HG03521 (cell line): ENCODE data around the gene ITPA.
A peak's percentile ranks its signal among the peaks of the same experiment; 100 is the strongest.
"Not testable (repeated sequence)": the region's sequence is repeated elsewhere in the genome, so short reads cannot be mapped to it uniquely, and the experiment has no call there.

Experiments used
- ATAC-seq: cut with Tn5 transposase; IDR thresholded peaks from one replicate; pipeline ENCODE4 v1.9.1; 2021; ENCODE audit warnings: mild to moderate bottlenecking, moderate library complexity; ENCODE audit not compliant: unreplicated experiment

ITPA gene

DNA sequence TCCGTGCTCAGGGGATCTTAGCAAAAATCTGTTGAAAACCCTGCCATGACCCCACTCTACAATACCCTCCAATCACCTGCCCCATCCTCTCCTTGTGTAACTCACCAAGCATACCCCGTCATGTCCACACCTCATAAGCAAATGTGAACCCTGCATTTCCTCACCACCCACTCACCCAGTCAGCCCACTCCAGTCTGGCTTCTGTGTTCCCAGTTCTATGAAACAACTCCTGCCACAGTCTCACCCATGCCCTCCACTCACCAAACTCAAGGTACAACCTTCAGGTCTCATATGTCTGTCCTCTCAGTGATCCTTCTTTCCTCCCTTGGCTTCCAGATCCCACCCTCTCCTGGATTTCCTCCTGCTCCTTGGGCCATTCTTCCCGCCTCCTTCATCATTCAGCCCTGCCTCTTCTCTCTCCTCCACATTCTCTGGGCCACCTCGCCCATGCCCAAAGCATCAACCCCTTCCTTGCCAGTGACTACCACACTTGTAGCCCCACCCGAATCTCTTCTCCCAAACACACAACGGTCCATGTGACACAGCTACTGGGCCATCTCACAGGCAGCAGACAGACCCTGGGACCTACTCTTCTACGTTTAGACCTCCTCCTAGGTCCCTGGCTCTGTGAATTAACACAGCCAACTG lies 13.6 kb upstream of the ITPA start:
- ATAC-seq = no peak

DNA sequence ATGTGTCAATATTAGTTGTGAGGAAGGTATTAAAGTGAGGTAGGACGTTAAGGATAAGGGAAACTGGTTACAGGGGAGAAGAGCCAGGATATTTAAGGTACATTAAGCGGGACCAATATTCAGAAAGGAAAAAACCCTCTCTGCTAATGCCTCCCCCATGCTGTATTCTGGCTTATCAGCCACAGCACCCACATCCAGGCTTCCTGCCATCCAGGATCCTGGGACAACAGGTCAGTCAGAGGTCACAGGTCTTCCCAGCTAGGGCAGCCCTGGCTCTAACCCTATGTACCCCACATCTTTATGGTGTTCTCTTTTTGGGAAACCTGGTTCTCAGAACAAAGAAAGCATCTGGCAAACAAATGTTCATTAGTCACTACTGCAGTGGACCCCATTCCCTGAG lies 10.1 kb upstream of the ITPA start:
- no peak for ATAC-seq

DNA sequence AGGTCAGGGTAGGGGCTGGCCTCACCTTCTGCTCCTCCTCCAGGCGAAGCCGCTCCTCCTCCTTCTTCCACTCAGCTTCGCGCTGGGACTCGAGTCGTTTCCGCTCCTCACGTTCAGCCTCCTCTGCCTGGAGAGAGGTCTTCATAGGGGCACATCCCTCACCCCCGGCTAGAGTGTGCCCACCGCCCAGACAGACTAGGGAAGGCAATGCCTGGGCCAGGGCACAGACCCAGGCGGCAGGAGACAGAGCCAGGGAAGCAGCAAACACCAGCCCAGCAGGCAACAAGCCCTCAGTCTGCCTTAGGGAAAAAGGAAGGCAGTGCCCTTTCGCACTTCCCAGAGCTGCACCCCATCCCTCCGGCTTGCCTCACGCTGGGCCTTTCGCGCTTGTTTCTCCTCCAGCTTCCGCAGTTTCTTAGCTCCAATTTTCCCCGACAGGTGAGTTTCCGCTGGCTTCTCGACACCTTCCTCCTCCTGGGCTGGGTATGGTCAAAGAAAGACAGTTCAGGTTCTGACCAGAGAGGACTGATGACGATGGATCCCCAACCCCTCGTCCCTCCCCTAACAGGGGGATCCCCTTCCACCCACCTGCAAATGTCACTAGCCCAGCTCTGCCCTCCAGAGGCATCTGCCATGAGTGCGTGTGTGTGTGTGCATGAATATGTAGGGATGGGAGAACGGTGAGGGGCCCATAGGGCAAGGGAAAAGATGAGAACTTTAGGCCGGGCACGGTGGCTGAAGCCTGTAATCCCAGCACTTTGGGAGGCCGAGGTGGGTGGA lies 9.1 kb upstream of the ITPA start:
- no peak for ATAC-seq

DNA sequence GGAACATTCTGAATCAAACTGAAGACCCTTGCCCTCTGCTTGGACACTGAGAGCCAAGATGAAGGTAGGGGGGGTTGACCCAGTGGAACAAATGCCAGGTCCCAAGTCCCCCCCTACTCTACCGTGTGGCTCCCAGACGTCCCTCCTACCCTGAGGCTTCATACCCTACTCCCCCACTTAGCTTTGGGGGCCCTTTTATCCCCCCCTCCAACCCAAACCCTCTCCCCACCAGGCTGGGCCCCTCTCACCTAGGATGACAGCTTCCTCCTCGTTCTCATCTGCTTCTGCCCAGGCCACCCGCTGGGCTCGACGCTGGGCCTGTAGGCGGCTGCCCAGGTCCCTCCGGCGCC lies 6.4 kb upstream of the ITPA start:
- no peak for ATAC-seq

DNA sequence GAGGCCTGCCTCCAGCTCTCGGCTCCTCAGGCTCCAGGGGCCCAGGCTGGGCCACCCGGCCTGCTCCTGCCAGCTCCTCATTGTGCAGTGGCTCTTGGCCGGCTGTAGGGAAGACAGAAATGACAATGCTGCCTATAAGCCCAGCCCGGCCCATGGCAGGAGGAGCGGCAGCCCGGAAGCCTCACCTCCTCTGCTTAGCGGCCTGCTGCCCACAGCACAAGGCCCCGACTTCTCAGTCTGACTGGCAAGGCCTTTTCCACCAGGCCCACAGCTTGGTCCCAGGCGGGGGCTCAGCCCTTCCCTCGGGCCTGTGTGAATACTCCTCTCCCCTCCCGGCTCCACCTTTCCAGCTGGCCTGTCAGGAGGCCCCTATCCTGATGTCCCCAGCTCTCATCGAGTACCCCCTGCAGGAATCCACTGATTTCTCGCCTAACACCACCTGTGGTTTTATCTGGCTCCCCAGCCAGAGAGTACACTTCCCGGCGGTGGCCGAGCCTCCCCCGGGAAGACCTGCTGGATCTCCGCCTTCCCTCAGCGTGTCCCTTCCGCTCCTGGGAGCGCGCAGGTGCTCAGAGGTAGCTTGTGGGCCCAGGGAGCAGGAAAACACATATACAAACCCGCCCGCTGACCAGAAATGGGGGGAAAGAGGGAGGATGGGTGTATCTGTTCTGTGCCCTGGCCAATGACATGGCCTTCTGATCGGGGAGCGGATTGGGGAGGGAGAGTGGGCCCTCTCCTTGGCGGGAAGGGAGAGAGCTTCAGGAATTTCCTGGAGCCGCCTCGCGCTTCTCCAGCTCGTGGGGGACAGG lies 5.8 kb upstream of the ITPA start:
- ATAC-seq = peak; percentile 5

DNA sequence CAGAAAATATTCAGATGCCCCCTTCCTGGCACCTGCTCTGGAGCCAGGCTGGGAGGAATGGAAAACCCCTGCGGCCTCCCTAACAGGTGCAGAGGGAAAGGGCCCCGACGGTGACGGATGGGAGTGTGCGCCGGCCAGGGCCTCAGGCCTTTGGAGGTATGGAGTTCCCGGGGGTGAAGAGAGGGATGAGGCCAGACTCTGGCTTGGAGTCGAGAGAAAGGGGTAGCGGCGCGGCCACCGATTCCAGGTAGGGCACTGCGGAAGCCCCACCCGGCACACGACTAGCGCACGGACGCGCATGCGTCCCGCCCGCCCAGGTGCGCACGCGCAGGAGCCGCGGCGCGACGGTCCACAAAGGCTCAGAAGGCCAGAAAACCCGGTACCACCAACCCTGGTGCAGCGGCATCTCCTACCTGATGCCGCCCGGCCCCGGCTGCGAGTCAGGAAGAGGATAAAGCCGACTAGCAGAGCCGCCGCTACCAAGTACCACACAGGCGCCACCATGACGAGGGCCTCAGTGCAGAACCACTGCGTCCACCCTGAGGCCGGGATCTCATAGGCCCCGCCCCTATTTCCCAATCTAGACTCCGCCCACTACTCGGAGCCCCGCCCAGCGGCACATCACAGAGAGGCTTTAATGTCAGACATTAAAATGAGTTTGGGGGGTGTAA lies 5.0 kb upstream of the ITPA start, which contains the start of gene DDRGK1:
Gene DDRGK1 (minus strand): TSS at position 559 of the 671 bp plus-strand sequence. CDS start 55 bp downstream, at position 504.
- peak; percentile 72 for ATAC-seq

DNA sequence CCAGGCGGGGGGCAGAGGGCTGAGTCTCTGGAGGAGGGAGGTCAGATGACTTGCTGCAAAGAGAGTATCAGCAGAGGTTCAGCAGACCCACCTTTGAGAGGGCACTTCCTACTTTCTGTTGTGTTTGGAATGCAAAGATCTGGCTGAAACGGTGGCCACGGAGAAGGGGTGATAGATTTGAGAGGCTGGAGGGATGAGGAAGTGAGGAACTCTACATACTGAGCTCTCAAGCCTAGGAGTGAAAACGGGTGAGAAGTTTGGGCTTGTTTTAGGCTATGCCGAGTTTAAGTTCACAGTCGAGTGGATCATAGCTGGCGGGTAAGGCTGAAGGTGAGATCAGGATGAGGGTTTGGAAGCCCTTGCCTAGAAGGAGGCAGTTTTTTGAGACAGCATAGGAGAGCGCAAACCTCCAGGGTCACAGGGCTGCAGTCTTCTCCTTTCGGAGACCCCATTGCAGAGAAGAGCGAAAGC lies 477 bp upstream of the ITPA start:
- ATAC-seq = peak; percentile 1

DNA sequence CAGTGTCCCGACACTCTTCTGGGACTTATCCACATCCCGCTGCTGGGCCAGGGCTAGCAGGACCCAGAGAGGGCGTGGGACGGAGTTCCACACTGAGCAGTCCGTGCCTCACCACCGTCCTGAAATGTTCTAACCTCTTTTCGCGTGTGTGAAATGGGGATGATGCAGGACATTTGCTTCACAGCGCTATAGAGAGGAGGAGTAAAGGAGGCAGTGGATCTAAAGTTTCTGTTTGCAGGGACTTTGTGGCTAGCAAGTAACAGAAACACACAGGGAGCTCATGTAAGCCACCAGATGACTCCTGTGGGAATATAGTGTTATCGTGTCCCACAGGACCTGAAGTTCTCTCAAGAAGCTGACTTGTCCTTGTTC lies 634 bp downstream of the ITPA start:
- peak; percentile 17 for ATAC-seq

DNA sequence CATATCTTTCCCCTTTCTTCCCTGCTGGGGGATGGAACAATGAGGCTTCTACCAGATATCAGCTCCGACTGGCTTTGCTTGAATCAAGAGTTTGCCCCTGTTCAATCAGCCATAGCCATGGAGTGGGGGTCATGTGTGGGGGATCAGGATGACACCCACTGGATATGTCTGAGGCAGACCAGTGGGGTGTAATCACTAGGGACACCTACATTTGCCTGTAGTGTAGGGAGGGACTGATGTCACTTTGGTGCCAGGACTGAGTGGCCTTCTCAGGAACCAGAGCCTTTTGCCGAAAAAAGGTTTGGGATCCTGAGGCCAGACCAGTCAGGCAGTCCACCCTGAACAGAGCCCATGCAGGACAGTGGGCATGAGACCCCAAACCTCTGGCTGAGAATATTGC lies 1.0 kb downstream of the ITPA start:
- no peak for ATAC-seq

DNA sequence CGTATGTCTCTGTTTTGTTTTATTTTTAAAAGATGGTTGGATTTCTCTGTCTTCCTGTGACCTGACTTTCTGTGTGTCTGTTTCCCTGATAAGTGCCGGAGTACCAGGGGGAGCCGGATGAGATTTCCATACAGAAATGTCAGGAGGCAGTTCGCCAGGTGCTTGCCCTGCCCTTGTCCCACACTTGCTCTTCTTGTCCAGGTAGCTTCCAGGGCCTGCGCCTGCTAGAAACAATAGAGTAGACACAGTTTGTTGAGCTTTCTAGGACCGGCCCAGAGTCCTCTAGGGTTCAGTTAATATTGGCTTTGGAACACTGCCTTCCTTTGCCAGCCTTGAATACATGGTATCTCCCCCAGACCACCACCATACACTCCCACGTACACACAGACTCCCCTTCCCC lies 3.9 kb downstream of the ITPA start:
- ATAC-seq = no peak

DNA sequence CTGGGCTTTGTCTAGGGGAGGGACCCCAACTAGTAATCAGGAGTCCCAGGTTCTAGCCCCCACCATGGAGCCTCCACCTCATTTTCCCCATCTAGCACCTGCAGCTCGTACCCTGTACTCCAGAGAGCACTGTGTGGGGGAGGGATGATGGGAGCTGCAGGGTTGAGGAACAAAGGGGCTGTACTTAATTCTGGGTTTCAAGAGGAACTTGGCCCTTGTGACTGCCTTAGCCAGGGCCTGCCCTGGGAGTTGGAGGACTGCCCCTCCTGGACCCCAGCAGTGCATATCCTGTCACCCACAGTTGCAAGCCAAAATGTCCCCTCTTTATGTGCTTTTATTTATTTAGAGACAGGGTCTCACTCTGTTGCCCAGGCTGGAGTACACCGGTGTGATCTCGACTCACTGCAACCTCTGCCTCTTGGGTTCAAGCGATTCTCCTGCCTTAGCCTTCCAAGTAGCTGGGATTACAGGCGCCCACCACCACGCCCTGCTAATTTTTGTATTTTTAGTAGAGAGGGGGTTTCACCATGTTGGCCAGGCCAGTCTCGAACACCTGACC lies 6.1 kb downstream of the ITPA start:
- ATAC-seq = not testable (repeated sequence)

DNA sequence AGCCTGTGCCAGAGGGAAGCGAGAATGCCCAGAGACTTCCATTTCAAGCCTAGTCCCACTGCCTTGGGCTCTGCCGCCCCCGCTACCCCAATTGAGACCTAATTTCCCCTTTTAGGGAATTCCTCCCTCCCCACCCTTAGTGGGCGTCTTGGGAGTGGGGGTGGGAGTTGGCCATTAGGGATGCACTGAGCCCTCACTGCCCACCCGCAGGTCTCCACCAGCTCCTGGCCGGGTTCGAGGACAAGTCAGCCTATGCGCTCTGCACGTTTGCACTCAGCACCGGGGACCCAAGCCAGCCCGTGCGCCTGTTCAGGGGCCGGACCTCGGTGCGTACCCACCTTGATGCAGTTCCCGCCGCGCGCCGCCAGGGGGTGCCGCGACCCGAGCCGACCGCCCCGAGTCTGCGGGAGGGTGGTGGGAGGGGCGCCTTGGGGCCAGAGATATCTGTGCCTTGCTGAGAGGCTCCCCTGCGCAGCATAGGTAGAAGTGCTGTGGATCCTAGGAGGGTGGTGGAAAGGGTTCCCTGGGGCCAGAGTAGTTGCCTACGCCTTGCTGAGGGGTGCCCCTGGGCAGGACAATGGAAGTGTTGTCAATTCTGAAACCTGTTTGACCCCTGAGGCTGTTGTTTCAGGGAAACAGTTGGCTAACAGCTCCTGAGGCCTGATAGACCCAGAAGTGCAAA lies 9.2 kb downstream of the ITPA start:
- ATAC-seq = peak; percentile 65

DNA sequence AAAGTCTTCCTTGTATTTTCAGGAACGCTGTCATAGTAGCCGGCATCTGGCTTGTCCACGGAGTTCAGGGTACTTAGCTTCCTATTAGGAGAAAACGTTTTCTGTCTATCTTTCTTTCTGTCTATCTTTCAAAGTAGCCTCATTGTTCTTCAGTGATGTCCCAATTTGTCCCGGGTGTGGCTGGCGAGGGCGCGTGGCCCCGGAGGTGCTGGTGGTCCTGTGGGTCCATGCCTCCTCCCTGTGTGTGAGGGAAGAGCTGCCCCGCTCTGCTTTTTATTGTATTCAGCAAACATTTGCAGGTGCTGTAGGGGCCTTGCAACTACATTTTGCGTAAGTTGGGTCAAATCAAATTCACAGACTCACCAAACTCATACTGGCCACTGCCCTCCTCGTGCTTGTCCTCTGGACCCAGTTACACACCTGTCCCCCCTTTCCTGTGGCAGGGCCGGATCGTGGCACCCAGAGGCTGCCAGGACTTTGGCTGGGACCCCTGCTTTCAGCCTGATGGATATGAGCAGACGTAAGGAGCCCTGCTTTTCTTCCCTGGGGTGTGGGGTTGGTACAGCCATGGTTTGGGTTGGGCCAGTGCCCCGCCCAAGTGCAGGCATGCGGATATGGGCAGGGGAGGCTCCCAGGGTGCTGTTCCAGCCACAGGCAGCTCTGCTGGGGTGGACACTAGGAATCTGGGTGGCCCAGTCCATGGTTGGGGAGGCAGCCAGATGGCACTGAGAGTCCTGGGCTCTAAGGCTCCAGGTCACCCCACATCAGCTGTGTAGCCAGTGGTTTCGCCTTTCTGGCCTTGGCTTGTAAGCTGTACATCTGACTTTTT lies 12.3 kb downstream of the ITPA start:
- no peak for ATAC-seq

DNA sequence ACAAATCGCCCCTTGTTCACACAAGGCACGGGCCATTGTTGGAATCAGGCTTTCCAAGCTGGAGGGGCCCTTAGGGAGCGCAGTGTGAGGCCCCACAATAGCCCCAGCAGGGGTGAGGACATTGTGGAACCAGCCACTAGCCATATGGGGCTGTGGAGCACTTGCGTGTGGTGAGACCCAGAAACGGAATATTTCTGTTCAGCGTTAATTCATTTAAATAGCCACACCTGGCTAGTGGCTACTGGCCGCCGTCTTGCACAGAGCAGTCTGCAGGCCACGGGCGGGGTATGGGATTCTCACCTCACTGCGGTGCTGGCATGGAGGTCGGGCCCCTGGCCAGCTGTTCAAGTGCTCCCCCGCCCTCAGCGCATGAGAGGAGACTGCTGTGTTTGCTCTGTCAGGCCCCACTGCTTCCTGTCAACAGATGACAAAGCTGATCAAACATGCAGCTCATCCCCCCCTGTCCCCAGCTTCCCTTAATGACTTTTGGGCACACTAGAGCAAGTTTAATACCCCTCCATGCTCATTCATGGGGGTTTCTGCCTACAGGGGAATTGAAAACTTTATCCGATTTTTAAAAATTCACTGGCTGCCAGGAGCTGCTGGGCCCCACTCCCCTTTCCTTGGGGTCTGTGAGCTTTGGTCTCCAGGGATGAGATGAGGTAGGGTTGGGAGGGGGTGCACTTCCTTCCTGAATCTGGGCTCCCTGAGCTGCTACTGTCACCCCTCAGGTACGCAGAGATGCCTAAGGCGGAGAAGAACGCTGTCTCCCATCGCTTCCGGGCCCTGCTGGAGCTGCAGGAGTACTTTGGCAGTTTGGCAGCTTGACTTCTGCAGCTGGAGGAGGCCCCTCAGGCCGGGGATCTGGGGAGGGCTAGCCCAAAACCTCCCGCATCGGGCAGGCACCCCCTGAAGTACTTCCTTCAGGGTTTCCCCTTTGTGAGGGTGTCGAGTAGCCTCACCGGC lies 13.6 kb downstream of the ITPA start:
- no peak for ATAC-seq

DNA sequence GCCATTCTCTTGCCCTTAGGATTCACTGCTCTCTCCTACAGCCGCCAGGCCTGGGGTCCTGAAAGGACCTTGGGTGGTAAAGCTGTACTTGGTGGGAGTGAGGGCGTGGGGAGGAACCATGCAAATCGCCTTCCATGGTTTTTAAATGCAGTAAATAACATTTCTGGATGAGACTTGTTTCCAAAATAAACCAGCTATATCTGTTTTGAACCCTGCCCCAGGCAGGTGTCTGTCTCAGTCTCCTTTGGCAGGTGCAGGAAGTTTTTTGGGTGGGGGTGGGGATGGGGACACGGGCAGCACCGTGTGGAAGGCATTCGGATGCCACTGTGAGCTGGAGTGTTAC lies 14.3 kb downstream of the ITPA start:
- ATAC-seq = no peak

DNA sequence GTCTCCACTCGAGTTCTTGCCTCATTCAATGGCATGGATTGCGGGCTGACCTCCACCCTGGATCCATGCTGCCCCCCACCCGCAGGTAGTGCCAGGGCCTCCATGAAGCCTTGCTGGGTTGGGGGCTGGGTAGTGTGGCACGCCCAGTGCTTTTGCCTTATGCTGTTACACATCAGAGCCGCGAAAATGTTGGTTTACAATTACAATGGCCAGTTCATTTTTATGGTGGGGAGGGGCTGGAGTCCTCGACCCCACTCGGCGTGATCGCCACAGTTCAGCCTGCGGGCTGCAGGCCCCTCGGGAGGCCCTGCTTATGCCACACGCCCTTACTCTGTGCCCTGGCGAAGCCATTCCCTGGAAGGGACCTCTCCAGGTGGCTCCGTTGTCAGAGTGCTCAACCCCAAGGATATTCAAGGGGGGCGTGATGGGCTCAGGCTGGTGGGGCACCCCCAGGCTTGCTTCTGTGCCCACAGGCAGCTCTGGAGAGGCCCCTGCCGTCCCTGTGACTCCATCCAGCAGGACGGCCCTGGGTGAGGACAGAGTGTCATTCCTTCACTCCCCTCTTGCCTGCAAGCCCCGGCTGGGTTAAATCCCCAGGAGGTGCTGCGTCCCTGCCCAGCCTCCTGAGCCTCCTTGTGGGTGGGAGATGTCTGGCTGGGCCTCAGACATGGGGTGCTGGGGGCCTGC lies 14.8 kb downstream of the ITPA start:
- ATAC-seq = no peak

DNA sequence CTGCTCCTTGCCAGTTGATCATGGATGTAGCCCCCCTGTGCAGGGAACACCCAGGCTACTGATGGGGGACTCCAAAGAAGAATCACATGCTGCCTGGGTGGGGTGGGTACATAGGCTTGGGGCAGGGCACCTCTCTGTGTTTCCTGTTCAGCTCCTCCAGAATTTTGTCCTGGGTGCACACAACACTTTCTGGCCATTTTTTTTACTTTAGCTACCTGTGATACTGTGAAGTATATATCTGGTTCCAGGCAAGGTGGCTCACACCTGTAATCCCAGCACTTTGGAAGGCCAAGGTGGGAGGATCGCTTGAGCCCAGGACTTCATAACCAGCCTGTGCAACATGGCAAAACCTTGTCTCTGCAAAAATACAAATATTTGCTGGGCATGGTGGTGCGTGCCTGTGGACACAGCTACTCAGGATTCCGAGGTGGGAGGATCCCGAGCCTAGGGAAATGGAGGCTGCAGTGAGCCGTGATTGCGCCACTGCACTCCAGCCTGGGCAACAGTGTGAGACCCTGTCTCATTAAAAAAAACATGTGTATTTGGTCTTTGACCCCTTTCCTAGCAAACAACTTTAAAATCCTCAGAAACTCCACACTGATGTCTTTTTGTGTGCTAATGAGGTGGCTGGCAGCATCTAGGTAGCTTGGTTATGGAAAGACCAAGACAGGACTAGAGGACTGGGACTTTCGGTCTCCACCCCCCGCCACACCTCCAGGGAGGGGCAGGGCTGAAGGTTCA lies 15.6 kb downstream of the ITPA start:
- no peak for ATAC-seq
